SIG-M5 treated with dmso at 0.1 percent for 504 hours (cell line): ENCODE measurements around the gene KDM6B.
A peak's percentile ranks its signal among the peaks of the same experiment; 100 is the strongest.
"Not testable (repeated sequence)": the region's sequence is repeated elsewhere in the genome, so short reads cannot be mapped to it uniquely, and the experiment has no call there.

ENCODE experiments used
- DNase-seq: peaks from one replicate; lab custom pipeline; 2025; ENCODE audit not compliant: unreplicated experiment; lab: John Stamatoyannopoulos, UW

The KDM6B gene

GRCh38 chr17:7833795-7834541, at the start of gene KDM6B:
KDM6B (plus strand) TSS chr17:7834217; CDS start chr17:7845555, 11,338 bp downstream.
- peak; percentile 88 for DNase-seq

- no peak for DNase-seq
Measured at GRCh38 chr17:7786866-7787265, 47.2 kb upstream of the KDM6B start.

- DNase-seq = no peak
Measured at GRCh38 chr17:7789131-7789530, 44.9 kb upstream of the KDM6B start.

- DNase-seq = no peak
Measured at GRCh38 chr17:7790150-7790549, 43.9 kb upstream of the KDM6B start.

GRCh38 chr17:7792611-7793010, 41.4 kb upstream of the KDM6B start:
- DNase-seq = no peak

GRCh38 chr17:7794075-7794663, 39.8 kb upstream of the KDM6B start:
- DNase-seq = no peak

GRCh38 chr17:7797976-7798375, 36.0 kb upstream of the KDM6B start:
- no peak for DNase-seq

- no peak for DNase-seq
Measured at GRCh38 chr17:7798839-7799238, 35.2 kb upstream of the KDM6B start.

- DNase-seq = no peak
Measured at GRCh38 chr17:7803981-7804380, 30.0 kb upstream of the KDM6B start.

GRCh38 chr17:7806587-7806986, 27.4 kb upstream of the KDM6B start:
- DNase-seq = no peak

- no peak for DNase-seq
Measured at GRCh38 chr17:7807206-7807605, 26.8 kb upstream of the KDM6B start.

GRCh38 chr17:7809086-7809790, 24.8 kb upstream of the KDM6B start:
- no peak for DNase-seq

GRCh38 chr17:7809791-7810343, 24.1 kb upstream of the KDM6B start:
- DNase-seq = not testable (repeated sequence)

GRCh38 chr17:7811251-7811650, 22.8 kb upstream of the KDM6B start:
- no peak for DNase-seq

GRCh38 chr17:7814969-7815368, 19.0 kb upstream of the KDM6B start:
- no peak for DNase-seq

GRCh38 chr17:7816926-7817642, 16.9 kb upstream of the KDM6B start:
- DNase-seq = no peak

GRCh38 chr17:7817643-7817964, 16.4 kb upstream of the KDM6B start:
- no peak for DNase-seq

GRCh38 chr17:7818026-7818425, 16.0 kb upstream of the KDM6B start:
- no peak for DNase-seq

- DNase-seq = no peak
Measured at GRCh38 chr17:7818746-7819645, 15.0 kb upstream of the KDM6B start.

GRCh38 chr17:7820231-7820630, 13.8 kb upstream of the KDM6B start:
- no peak for DNase-seq
